ENCODE results near the gene HCRTR2. TPM values are rescaled to one million over a fixed set of nuclear protein-coding genes. Genes with fewer than 3 reads are reported as not detected.

HCRTR2 gene
- total and polyA plus RNA-seq, 12 donors = 0.14 TPM; not detected in 11

DNA sequence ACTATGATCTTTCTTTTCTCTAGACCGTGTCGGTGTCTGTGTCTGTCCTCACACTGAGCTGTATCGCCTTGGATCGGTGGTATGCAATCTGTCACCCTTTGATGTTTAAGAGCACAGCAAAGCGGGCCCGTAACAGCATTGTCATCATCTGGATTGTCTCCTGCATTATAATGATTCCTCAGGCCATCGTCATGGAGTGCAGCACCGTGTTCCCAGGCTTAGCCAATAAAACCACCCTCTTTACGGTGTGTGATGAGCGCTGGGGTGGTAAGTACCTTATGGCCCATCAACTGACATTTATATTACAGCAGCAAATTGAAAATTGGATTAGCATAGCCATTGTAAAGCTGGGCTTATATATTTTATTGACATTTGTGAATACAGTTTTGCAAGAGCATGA is 80.8 kb downstream of the HCRTR2 start:
- H3K4me1 ChIP-seq = no peaks in the 10 kb centered on the region
- H3K27me3 ChIP-seq = peaks cover 0 to 4% (median 0%) of the 10 kb centered on the region in 7 donors
- TF ChIP-seq, protein P1, sequence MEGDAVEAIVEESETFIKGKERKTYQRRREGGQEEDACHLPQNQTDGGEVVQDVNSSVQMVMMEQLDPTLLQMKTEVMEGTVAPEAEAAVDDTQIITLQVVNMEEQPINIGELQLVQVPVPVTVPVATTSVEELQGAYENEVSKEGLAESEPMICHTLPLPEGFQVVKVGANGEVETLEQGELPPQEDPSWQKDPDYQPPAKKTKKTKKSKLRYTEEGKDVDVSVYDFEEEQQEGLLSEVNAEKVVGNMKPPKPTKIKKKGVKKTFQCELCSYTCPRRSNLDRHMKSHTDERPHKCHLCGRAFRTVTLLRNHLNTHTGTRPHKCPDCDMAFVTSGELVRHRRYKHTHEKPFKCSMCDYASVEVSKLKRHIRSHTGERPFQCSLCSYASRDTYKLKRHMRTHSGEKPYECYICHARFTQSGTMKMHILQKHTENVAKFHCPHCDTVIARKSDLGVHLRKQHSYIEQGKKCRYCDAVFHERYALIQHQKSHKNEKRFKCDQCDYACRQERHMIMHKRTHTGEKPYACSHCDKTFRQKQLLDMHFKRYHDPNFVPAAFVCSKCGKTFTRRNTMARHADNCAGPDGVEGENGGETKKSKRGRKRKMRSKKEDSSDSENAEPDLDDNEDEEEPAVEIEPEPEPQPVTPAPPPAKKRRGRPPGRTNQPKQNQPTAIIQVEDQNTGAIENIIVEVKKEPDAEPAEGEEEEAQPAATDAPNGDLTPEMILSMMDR (IDR thresholded peaks at IDR 0.05) = no peak
- no peak for DNase-seq
- H3K27ac ChIP-seq = no peak overlapping the region
- intact Hi-C loops (cut with DNase I) = no loop called here
- H3K4me3 ChIP-seq = no peak overlapping the region
- WGBS, 2 donors = 66 to 73% methylated on average over 10 of the region's 10 CpGs
- no peak for ATAC-seq
- H3K9me3 ChIP-seq = no peaks in the 10 kb centered on the region
- H3K36me3 ChIP-seq = no peaks in the 10 kb centered on the region

DNA sequence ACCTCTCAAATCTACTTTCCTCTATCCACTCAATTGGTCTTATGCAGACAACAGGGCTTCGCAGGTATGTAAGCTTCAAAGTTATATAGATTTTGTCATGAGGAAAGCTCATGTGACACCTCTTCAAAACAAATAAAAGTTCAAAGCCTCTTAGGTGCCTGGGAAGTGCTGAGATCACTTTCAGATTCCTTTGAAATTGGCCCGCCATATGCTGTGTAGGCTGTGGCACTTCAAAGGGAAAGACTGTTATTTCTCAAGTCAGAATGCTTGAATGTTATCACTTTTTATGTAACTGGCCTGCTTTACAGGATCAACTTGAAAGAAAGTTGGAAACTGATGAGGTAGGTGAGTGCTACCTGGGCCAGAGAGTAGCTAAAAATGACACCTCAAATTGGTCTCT is 85.9 kb downstream of the HCRTR2 start:
- H3K4me3 ChIP-seq = no peak overlapping the region
- 71 to 72% methylated on average over 2 of the region's 2 CpGs for WGBS, 2 donors
- ATAC-seq = no peak

GRCh38 chr6:55265409-55266114 is 91.2 kb downstream of the HCRTR2 start:
- no peak overlapping the region for H3K4me3 ChIP-seq
- H3K36me3 ChIP-seq = no peaks in the 10 kb centered on the region
- no peaks in the 10 kb centered on the region for H3K9me3 ChIP-seq
- no peak for ATAC-seq
- H3K27me3 ChIP-seq = no peaks in the 10 kb centered on the region
- DNase-seq = no peak
- TF ChIP-seq, protein P1 (IDR thresholded peaks at IDR 0.05) = no peak
- intact Hi-C loops (cut with DNase I) = no loop called here
- H3K4me1 ChIP-seq = no peaks in the 10 kb centered on the region
- no peak overlapping the region for H3K27ac ChIP-seq
- 84 to 88% methylated on average over 4 of the region's 4 CpGs for WGBS, 2 donors

More for the DNA sequence above, 85.9 kb downstream of the HCRTR2 start:
- no peaks in the 10 kb centered on the region for H3K36me3 ChIP-seq
- H3K27ac ChIP-seq = no peak overlapping the region
- intact Hi-C loops (cut with DNase I) = no loop called here
- H3K9me3 ChIP-seq = no peaks in the 10 kb centered on the region
- no peak for DNase-seq
- TF ChIP-seq, protein P1 (IDR thresholded peaks at IDR 0.05) = no peak
- H3K4me1 ChIP-seq = no peaks in the 10 kb centered on the region
- H3K27me3 ChIP-seq = no peaks in the 10 kb centered on the region

DNA sequence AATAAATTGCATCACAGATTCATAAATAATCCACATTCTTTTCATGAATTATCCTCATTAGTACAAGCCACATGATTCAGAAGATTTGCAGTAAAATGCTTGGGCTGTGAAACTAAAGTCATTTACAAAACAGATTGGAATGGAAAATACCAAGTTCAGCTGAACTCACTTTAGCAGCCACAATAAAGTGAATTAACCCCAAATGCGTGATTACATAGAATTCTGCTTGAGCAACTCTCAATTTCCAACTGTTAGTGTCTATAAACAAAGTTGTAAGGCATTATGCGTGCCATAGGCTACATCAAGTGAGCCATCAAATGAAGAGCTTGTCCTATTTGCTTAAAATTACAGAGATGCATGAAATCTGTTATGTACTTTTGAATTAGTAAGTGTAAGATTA is 92.6 kb downstream of the HCRTR2 start:
- H3K36me3 ChIP-seq = no peaks in the 10 kb centered on the region
- no peaks in the 10 kb centered on the region for H3K4me1 ChIP-seq
- 82 to 88% methylated on average over 2 of the region's 2 CpGs for WGBS, 2 donors
- TF ChIP-seq, protein P1 (IDR thresholded peaks at IDR 0.05) = no peak
- no peaks in the 10 kb centered on the region for H3K27me3 ChIP-seq
- no peaks in the 10 kb centered on the region for H3K9me3 ChIP-seq
- DNase-seq (no peak), ATAC-seq (no peak)
- no peak overlapping the region for H3K27ac ChIP-seq
- H3K4me3 ChIP-seq = no peak overlapping the region
- intact Hi-C loops (cut with DNase I) = no loop called here

All from heart right ventricle (tissue), 16 donors.